HG03060 (cell line): ENCODE measurements around the gene FRK.
"Not testable (repeated sequence)": the region's sequence is repeated elsewhere in the genome, so short reads cannot be mapped to it uniquely, and the experiment has no call there.

Experiments used
- ATAC-seq: cut with Tn5 transposase; IDR thresholded peaks from one replicate; pipeline ENCODE4 v1.9.1; 2021; ENCODE audit warnings: low read depth, moderate number of reproducible peaks; ENCODE audit not compliant: unreplicated experiment

The FRK gene, protein sequence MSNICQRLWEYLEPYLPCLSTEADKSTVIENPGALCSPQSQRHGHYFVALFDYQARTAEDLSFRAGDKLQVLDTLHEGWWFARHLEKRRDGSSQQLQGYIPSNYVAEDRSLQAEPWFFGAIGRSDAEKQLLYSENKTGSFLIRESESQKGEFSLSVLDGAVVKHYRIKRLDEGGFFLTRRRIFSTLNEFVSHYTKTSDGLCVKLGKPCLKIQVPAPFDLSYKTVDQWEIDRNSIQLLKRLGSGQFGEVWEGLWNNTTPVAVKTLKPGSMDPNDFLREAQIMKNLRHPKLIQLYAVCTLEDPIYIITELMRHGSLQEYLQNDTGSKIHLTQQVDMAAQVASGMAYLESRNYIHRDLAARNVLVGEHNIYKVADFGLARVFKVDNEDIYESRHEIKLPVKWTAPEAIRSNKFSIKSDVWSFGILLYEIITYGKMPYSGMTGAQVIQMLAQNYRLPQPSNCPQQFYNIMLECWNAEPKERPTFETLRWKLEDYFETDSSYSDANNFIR

DNA sequence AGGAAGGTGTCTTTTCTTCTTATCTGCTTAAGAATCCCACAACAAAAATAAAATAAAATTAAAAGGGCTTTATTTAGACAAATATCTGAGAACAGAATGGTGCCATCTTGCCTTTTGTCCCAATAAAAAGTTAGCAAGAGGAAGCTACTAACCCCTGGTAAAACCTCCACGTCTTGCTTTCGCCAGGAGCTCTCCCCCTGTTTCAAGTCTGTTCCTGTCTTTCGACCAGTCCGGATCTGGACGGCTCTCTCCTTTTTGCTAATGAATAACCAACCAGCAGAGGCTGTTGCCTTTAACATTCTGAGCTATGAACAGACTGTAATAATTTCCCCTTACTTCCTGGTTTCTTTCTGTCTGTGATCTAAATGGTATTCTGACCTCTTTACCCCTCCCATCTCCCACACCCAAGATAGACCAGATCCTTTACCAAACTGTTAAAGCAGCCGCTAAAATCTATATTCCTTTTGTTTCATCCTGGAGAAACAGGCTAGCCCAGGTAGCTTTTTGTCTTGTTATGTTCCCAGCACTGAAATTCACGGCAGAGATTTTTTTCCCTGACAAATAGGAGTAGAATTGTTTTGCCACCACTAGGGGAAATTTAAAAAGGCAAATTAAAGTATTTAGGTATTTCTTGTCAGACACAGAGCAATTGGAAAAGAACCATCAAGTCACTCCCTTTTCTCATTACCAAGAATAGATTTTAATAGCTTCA lies at the start of gene FRK:
Gene FRK, minus strand, starts transcription at position 320 of the 712 bp plus-strand sequence. CDS start 580 bp downstream, outside the sequence.
- ATAC-seq, result peak; percentile 63

GRCh38 chr6:116108836-116109235 lies 48.1 kb upstream of the FRK start:
- no peak for ATAC-seq

GRCh38 chr6:116106146-116106545 lies 45.5 kb upstream of the FRK start:
- ATAC-seq, result no peak

GRCh38 chr6:116105247-116105646 lies 44.6 kb upstream of the FRK start:
- no peak for ATAC-seq

GRCh38 chr6:116104636-116105035 lies 43.9 kb upstream of the FRK start:
- no peak for ATAC-seq

DNA sequence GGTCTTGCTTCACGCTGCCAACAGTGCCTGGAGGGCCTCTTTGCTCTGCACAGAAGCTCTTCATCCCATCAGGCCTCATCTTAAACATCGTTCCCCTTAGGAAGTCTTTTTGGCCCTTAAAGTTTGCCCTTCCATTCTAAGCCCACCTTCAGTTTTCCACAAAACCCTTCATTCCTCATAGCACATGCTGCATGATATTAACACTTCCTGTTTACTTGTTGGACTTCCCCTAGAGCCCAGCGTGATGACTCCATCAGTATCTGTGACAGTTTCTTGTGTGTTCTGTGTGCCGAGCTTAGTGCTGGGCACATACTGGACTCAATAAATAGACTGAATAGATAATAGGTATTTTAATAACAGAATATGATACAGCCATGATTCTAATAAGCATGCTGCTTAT lies 42.2 kb upstream of the FRK start:
- ATAC-seq, result no peak

DNA sequence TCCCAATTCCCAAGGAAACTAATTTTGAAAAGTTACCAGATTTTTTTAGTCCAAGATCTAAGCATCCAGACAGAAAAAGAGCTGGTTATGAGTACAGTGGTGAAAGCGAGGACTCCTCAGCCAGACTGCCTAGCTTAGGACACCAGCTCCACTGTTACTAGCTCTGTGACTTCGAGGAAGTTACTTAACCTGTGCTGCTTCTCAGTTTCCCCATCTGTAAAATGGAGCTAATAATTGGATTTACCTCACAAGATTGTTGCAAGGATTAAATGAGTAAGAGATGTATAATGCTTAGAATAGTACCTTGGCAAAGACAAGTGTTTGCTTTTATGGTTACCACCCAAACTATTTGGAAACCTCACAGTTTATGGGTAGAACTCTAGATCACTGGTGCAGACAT lies 41.1 kb upstream of the FRK start:
- ATAC-seq, result no peak

GRCh38 chr6:116101302-116101718 lies 40.6 kb upstream of the FRK start:
- ATAC-seq, result no peak

GRCh38 chr6:116100419-116101301 lies 40.0 kb upstream of the FRK start, which contains the start of gene NT5DC1:
NT5DC1 (plus strand) TSS chr6:116100853; CDS start chr6:116100931, 78 bp downstream.
- ATAC-seq, result peak; percentile 63

- no peak for ATAC-seq
Observed at GRCh38 chr6:116099036-116099435, 38.3 kb upstream of the FRK start.

GRCh38 chr6:116096979-116097816 lies 36.5 kb upstream of the FRK start:
- no peak for ATAC-seq

DNA sequence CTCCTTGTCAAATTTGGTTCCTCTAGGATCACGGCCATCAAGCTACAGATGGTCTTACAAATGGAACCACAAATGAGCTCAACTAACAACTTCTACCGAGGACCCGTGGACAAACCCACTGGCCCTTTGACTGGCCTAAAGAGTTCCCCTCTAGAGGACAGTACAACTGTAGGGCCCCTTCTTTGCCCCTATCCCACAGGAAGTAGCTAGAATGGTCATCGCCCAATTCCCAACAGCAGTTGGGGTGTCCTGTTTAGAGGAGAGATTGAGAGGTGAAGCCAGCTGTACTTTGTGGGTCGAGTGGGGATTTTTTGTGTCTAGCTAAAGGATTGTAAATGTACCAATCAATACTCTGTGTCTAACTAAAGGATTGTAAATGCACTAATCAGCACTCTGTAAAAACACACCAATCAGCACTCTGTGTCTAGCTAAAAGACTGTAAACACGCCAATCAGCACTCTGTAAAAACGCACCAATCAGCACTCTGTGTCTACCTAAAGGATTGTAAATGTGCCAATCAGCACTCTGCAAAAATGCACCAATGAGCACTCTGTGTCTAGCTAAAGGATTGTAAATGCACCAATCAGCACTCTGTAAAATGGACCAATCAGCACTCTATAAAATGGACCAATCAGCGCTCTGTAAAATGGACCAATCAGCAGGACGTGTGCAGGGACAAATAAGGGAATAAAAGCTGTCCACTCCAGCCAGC lies 35.5 kb upstream of the FRK start:
- not testable (repeated sequence) for ATAC-seq

GRCh38 chr6:116094041-116094440 lies 33.4 kb upstream of the FRK start:
- ATAC-seq, result no peak

- peak; percentile 51 for ATAC-seq
Observed at GRCh38 chr6:116090251-116090650, 29.6 kb upstream of the FRK start.

- ATAC-seq, result no peak
Observed at GRCh38 chr6:116088946-116089345, 28.3 kb upstream of the FRK start.

DNA sequence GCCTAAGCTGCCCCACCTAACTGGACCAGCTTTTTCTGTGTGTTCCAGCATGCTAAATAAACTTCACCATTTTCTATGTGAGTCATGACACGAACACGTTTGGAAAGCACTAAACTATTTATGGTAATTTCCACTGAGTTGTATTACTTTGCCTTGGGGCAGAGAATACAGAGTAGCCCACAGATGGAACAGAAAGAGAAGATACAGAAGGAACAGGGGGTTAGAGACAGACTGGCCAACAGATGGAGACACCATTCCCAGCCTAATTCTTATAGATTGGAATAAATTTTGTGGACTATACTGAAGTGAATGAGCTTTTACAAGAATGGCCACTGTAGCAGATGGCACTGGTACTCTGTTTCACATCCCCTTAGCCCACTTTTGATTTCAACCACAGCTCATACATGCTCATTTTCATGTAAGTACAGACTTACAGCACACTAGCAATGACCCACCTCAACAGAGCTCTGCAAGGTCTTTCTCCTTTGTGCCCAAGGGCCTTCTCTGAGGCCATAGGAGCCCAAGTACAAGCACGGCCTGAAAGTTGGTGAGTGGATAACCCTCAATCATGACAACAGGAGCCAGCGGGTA lies 26.8 kb upstream of the FRK start:
- ATAC-seq, result peak; percentile 94

DNA sequence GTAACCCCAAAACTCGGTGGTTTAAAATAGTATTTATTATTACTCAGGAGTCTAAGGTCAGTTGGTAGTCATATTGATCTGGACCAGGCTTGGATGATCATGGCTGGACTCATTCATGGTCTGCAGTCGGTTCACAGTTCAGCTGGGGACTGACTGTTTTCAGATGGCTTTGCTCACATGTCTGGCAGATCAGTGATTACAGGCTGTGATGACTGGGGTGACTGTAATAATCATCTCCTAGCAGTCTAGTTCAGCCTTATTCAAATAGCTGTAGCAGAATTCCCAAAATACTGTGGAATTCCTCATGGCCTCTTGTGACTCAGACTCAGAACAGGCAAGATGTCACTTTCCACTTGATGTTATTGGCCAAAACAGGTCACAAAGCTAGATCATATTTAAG lies 23.6 kb upstream of the FRK start:
- no peak for ATAC-seq

GRCh38 chr6:116083052-116083451 lies 22.4 kb upstream of the FRK start:
- no peak for ATAC-seq

GRCh38 chr6:116078945-116079344 lies 18.3 kb upstream of the FRK start:
- ATAC-seq, result no peak
